GM10248 (cell line): ENCODE results near the gene MORC4.

Experiments used
- CTCF ChIA-PET: fragments of 300-600 bp; sonication (Branson Sonifier 250); formaldehyde crosslinking; extraction: SDS; loops from one replicate; lab custom pipeline; 2021; ENCODE audit warnings: antibody characterized with exemption; lab: Yijun Ruan, JAX
- POLR2A ChIA-PET: fragments of 350-650 bp; sonication (Branson Sonifier 250); formaldehyde crosslinking; extraction: SDS; loops from one replicate; lab custom pipeline; 2020; ENCODE audit warnings: antibody characterized with exemption; lab: Yijun Ruan, JAX
- DNase-seq: peaks from one replicate; pipeline ENCODE4 v3.0.0; 2012; ENCODE audit errors: extremely low spot score
- TF ChIP-seq, protein P1 (sequence below): IDR thresholded peaks from 2 replicates; pipeline ENCODE4 v1.5.1; 2012; ENCODE audit warnings: mild to moderate bottlenecking, low read depth; ENCODE audit errors: extremely low read depth, missing control alignments, control extremely low read depth

The MORC4 gene

DNA sequence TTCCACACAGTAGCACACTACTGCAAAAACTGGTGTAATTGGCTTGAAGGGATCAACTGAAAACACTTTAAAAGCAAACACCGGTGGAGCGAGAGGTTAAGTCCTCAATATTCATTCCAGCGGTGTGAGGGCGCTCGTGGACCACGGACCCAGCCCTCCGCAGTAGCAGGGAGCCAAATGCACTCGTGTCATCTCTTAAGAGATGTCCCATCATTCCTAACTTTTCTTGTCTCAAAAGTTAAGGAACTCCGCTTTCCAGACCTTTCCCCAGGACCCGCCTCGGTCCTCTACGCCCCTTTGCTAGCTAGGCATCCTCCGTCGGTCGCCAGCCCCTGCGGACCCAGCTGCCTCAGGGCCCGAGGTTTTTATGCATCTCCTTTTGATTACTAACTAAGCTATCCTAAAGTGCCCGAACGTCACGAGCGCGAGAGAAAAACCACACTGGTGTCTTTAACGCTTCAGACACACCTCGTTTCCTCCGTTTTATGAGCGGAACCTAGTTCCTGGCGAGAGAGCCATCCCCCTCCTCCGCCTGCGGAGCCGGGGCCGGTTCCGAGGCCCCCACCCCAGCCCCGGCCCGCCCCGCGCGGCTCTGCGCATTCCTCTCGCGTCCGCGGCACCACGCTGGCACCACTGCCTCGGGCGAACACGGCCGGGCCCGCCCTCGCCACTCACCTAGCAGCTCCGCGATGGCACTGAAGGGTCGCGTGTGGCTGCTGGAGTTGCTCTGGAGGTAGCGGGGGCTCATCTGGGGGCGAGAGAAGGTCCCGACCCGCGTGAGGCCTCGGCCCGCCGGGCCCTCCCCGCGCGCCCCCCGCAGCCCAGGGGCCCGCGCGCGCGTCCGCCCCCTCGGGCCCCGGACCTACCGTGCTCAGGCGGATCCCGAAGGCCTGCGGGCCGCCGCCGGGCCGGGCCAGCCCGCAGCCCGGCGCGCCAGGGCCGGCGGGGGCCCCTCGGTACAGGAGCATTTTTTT lies 723 bp downstream of the MORC4 start:
- TF ChIP-seq, protein P1, sequence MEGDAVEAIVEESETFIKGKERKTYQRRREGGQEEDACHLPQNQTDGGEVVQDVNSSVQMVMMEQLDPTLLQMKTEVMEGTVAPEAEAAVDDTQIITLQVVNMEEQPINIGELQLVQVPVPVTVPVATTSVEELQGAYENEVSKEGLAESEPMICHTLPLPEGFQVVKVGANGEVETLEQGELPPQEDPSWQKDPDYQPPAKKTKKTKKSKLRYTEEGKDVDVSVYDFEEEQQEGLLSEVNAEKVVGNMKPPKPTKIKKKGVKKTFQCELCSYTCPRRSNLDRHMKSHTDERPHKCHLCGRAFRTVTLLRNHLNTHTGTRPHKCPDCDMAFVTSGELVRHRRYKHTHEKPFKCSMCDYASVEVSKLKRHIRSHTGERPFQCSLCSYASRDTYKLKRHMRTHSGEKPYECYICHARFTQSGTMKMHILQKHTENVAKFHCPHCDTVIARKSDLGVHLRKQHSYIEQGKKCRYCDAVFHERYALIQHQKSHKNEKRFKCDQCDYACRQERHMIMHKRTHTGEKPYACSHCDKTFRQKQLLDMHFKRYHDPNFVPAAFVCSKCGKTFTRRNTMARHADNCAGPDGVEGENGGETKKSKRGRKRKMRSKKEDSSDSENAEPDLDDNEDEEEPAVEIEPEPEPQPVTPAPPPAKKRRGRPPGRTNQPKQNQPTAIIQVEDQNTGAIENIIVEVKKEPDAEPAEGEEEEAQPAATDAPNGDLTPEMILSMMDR: peak; percentile 49
- CTCF ChIA-PET: interaction anchor here (1.0 to 1.2 kb wide), 3 partner anchors 9 to 720 kb away, joined by 3 to 4 read pairs (median 3); no protein-coding TSS in a partner anchor
- DNase-seq: peak; percentile 7
- POLR2A ChIA-PET: no interaction called here

DNA sequence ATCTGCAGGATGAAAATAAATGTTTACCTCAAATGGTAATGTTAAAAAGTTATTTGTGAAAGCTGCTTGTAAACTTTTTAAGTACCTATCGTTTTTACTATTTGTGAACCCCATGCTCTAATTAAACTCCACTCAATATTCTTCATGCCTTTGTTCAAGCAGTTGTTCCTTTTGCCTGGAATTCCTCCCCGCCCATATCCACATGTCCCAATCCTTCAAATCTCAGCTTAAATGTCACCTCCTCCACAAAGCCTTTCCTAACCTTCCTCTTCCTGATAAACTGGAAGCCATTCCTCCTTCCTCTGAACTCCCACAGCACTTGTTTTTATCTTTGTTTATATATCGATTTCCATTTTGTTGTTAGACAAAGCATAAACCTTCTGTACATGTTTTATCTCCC lies 2.4 kb downstream of the MORC4 start:
- no peak for DNase-seq
- TF ChIP-seq, protein P1: no peak
- ChIA-PET POLR2A (no interaction called here), CTCF (interaction anchor here (0.6 kb wide), 1 partner anchor 29 kb away, joined by 3 read pairs; no protein-coding TSS in a partner anchor)

DNA sequence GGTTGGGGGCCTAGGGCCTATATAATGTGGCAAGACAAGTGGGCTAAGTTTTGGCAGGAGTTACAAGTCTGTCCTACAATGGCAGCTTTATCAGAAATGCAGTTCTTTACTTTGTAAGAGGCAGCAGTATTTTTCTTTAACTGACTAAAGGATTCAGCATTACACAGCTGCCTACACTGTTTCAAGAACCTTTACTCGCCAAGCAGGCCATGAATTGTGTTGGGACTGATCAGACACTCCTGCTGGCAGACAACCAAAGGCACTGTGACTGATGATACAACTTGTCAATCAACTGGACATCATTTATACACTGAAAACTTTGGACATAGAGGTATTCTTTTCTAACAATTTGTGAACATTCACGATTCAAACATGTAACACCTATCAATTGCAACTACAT lies 4.3 kb downstream of the MORC4 start:
- no peak for DNase-seq
- ChIA-PET CTCF (no interaction called here), POLR2A (no interaction called here)
- TF ChIP-seq, protein P1: no peak

DNA sequence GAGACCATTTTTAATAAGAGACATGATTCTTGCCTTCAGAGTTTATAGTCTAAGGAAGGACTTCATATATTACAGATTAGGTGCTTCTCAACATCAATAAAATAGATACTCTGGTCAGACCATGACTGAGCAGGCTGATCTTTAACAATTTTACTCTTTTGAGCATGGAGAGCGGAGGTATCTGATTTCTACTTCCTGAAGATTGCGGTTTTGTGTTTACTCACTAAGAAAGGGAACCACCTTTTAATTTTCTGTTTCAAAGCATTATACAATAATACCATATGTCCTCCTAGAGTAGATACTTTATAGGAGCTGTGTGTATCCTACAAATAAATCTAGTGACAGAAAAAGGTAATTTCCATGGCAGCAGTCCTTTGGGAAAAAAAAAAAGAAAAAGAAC lies 12.5 kb downstream of the MORC4 start:
- ChIA-PET POLR2A (no interaction called here), CTCF (no interaction called here)
- no peak for DNase-seq
- TF ChIP-seq, protein P1: no peak

DNA sequence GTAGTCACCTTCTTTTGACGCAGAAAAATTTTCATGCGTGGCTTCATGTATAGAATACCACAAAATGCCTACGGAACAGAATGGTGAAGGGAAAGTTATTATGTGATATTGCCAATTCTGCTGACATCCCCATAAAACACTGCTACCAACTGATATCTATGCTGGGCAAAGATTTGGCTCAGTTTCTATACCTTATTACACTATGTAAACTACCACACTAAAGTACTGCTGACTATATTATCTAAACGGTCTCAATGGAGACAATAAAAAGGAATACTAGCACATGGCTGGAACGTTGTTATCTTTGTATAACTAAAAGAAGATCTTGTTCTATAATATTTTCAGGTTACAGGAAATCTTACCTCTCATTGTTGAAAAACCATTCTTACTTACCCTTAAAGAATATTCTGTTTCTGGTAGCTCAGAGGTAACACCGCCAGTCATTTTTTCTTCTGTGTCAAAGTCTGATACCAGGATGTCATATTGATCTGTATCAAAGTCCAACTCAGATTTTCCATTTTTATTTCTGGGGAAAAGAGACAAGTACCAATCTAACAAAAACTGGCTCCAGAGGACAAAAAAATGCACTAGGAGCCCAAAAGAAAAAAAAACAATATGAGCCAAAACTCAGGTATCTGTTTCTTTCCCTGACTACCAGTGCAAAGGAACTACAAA lies 18.9 kb downstream of the MORC4 start:
- ChIA-PET POLR2A (no interaction called here), CTCF (no interaction called here)
- TF ChIP-seq, protein P1: no peak
- no peak for DNase-seq

DNA sequence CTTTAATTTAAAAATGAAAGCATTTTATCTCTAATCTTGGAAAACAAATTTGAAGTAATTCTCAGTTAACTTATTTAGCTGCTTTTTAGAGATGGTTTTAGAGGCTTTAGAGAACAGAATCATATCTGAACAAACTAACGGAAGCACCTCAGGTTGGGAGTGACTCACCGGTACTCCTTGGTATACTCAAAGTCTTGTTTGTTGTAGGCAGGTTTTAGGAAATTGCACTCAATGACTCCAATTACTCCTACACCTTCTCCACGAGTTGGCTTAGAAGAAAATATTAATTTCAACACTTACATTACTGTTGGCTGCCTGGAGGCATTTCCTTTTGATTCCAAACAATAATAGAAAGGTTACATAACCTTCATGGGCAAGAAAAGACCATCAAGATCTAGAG lies 23.6 kb downstream of the MORC4 start:
- TF ChIP-seq, protein P1: no peak
- CTCF ChIA-PET: no interaction called here
- no peak for DNase-seq
- POLR2A ChIA-PET: no interaction called here
